Vagina (tissue), 2 donors: ENCODE data around the gene NDUFS8. TPM values are rescaled to one million over a fixed set of nuclear protein-coding genes. Genes with fewer than 3 reads are reported as not detected.

ENCODE experiments used
- DNase-seq, 2 donors: peaks; one replicate each; pipeline ENCODE4 v3.0.0-alpha.2; 2017; ENCODE audit errors: extremely low spot score in 2 of 2
- H3K27ac ChIP-seq: fragments of 200-600 bp; sonication (generic); one replicate; pipeline ENCODE4 v1.5.1; 2019
- H3K27me3 ChIP-seq: fragments of 200-600 bp; sonication (generic); one replicate; pipeline ENCODE4 v1.5.1; 2019
- H3K36me3 ChIP-seq, 2 donors: fragments of 200-600 bp; sonication (generic); one replicate each; pipeline ENCODE4 v1.5.1; 2017 to 2019
- H3K4me1 ChIP-seq: fragments of 200-600 bp; sonication (generic); one replicate; pipeline ENCODE4 v1.5.1; 2019
- H3K4me3 ChIP-seq, 2 donors: fragments of 200-600 bp; sonication (generic); 1 replicate in 1 of 2; 2 replicates in 1 of 2; pipeline ENCODE4 v1.5.1; 2016 to 2019
- H3K9me3 ChIP-seq: fragments of 200-600 bp; sonication (generic); one replicate; pipeline ENCODE4 v1.5.1; 2019
- CTCF ChIP-seq, 3 experiments: fragments of 450-650 bp in 2 of 3; fragments of 200-600 bp in 1 of 3; sonication (generic) in 1 of 3; IDR thresholded peaks; one replicate each; pipeline ENCODE4 v1.5.1; 2017 to 2019; ENCODE audit warnings: antibody characterized with exemption in 3 of 3, mild to moderate bottlenecking in 2 of 3, moderate library complexity in 2 of 3
- POLR2A ChIP-seq, 2 donors: fragments of 450-650 bp; IDR thresholded peaks; one replicate each; pipeline ENCODE4 v1.6.1; 2017; ENCODE audit warnings: antibody characterized with exemption in 2 of 2, mild to moderate bottlenecking in 2 of 2, moderate library complexity in 2 of 2
- POLR2AphosphoS5 ChIP-seq, 2 donors: sonication (generic); formaldehyde crosslinking; IDR thresholded peaks; one replicate each; pipeline ENCODE4 v1.9.0; 2017; ENCODE audit warnings: antibody characterized with exemption in 2 of 2, mild to moderate bottlenecking in 2 of 2, low read depth in 1 of 2; ENCODE audit not compliant: insufficient read depth in 1 of 2
- intact Hi-C: fragments of 100-400 bp; cut with DNase I; formaldehyde crosslinking; loops from one replicate; pipeline ENCODE4 v1.15.1; 2023
- microRNA-seq: library from miRNA; unstranded; fragments of <30 nt; microRNA quantifications from one replicate; pipeline ENCODE4, GENCODE V29; 2017; ENCODE audit warnings: borderline number of aligned reads, borderline replicate concordance
- small RNA-seq: library from RNA; depleted of rRNA; stranded (forward); fragments of <200 nt; gene quantifications from one replicate; pipeline ENCODE3, GENCODE V24; 2016
- total RNA-seq: library from RNA; depleted of rRNA; stranded (reverse); fragments of >200 nt; gene quantifications from one replicate; pipeline ENCODE4 v1.2.3, GENCODE V29; 2016

NDUFS8 gene
- total RNA-seq, 1 donor from 2014 or later = 118 TPM

GRCh38 chr11:68082481-68082880 lies 52.0 kb downstream of the NDUFS8 start:
- Histone ChIP-seq H3K4me3 (no peak overlapping the region), H3K9me3 (no peaks in the 10 kb centered on the region), H3K27me3 (no peaks in the 10 kb centered on the region), H3K27ac (no peak overlapping the region), H3K4me1 (no peaks in the 10 kb centered on the region), H3K36me3 (no peaks in the 10 kb centered on the region)
- DNase-seq = no peak
- TF ChIP-seq CTCF (IDR thresholded peaks at IDR 0.05) (no peak), POLR2A (IDR thresholded peaks at IDR 0.05) (no peak), POLR2AphosphoS5 (IDR thresholded peaks at IDR 0.05; ENCODE audit: insufficient read depth in 1 of 2, low read depth in 1 of 2) (no peak)
- intact Hi-C loops = no loop called here

GRCh38 chr11:68083517-68083916 lies 53.0 kb downstream of the NDUFS8 start:
- DNase-seq = no peak

More at GRCh38 chr11:68083517-68083916, 53.0 kb downstream of the NDUFS8 start:
- Histone ChIP-seq H3K9me3 (no peaks in the 10 kb centered on the region), H3K4me3 (no peak overlapping the region), H3K4me1 (no peaks in the 10 kb centered on the region), H3K36me3 (no peaks in the 10 kb centered on the region), H3K27ac (no peak overlapping the region), H3K27me3 (no peaks in the 10 kb centered on the region)
- intact Hi-C loops = no loop called here
- TF ChIP-seq POLR2A (IDR thresholded peaks at IDR 0.05) (no peak), POLR2AphosphoS5 (IDR thresholded peaks at IDR 0.05; ENCODE audit: insufficient read depth in 1 of 2, low read depth in 1 of 2) (no peak), CTCF (IDR thresholded peaks at IDR 0.05) (no peak)

Small RNAs within 50 kb of the gene (microRNA-seq; reads per million reads assigned to microRNA genes)
- not detected for gene MIR4691
- not detected for gene MIR6753
- not detected for gene MIR7113

Small RNAs within 50 kb of the gene (small RNA-seq; reads per million reads assigned to genes)
- gene MIR6753 = not detected

Other genes starting within 250 kb of the NDUFS8 start
- gene UNC93B1, start 26.6 kb upstream of the NDUFS8 start, total RNA-seq = 30.4 TPM
- 22.1 TPM for gene ALDH3B1, start 20.4 kb upstream of the NDUFS8 start, total RNA-seq
- 121 TPM for gene TCIRG1, start 8.3 kb downstream of the NDUFS8 start, total RNA-seq
- gene CHKA, start 90.7 kb downstream of the NDUFS8 start, total RNA-seq = 18.2 TPM
- 35.4 TPM for gene KMT5B, start 182.6 kb downstream of the NDUFS8 start, total RNA-seq
- 38.1 TPM for gene C11orf24, start 241.3 kb downstream of the NDUFS8 start, total RNA-seq